ENCODE results near the gene ZYX. TPM values are rescaled to one million over a fixed set of nuclear protein-coding genes. Genes with fewer than 3 reads are reported as not detected.

Gene ZYX
- total and polyA plus RNA-seq, 9 of the 15 experiments (the other 6 are each of a cell fraction or from before 2014, with no cell fraction given), result 1.8 to 130 (median 15.7) TPM

- TF ChIP-seq ZNF609 (CRISPR knock-in tag; IDR thresholded peaks at IDR 0.05; ENCODE audit: borderline replicate concordance) (no peak), NFIC (IDR thresholded peaks at IDR 0.05) (no peak), ZNF764 (CRISPR knock-in tag; IDR thresholded peaks at IDR 0.05; ENCODE audit: low read depth) (no peak), ELK3 (CRISPR knock-in tag; IDR thresholded peaks at IDR 0.05) (no peak), NR0B1 (IDR thresholded peaks at IDR 0.05; ENCODE audit: partially characterized antibody) (no peak), RAD51 (IDR thresholded peaks at IDR 0.05; ENCODE audit: borderline replicate concordance, low read depth) (peak; percentile 87), ZNF239 (CRISPR knock-in tag; IDR thresholded peaks at IDR 0.05) (no peak), USF2 (CRISPR knock-in tag; IDR thresholded peaks at IDR 0.05) (peak; percentile 9; the same call in 1 of the 2 replicates), TCFL5 (CRISPR knock-in tag; conservative IDR thresholded peaks at IDR 0.05) (no peak), WHSC1 (IDR thresholded peaks at IDR 0.05; ENCODE audit: low read length) (no peak), PBX2 (CRISPR knock-in tag; IDR thresholded peaks at IDR 0.05; ENCODE audit: low read depth) (no peak), PBX2 (tag; conservative IDR thresholded peaks at IDR 0.05; ENCODE audit: low read depth) (no peak), ZNF217 (CRISPR knock-in tag; IDR thresholded peaks at IDR 0.05) (no peak), SUPT5H (IDR thresholded peaks at IDR 0.05) (no peak), HDAC2 (IDR thresholded peaks at IDR 0.05) (no peak), CTCF (IDR thresholded peaks at IDR 0.05 in 2 of 3, conservative IDR thresholded peaks at IDR 0.05 in 1 of 3; ENCODE audit: insufficient read depth in 2 of 3, low read depth in 1 of 3, low read length in 3 of 3) (peak in 2 of 3 experiments; percentile 21 to 23; a peak in 2 of 6 replicates)
Observed at GRCh38 chr7:143373255-143373794, 7.8 kb upstream of the ZYX start (continued).

Data from K562 (cell line).